GM12865 (cell line): ENCODE measurements around the gene PDRG1.
A peak's percentile ranks its signal among the peaks of the same experiment; 100 is the strongest.

ENCODE experiments used
- DNase-seq: peaks from one replicate; pipeline ENCODE4 v3.0.0; 2010; ENCODE audit warnings: low read depth
- H3K4me3 ChIP-seq: 2 replicates; pipeline ENCODE4 v1.5.1; 2011; ENCODE audit warnings: mild to moderate bottlenecking, low read depth, low read length, control low read depth
- CTCF ChIP-seq: IDR thresholded peaks from 2 replicates; pipeline ENCODE4 v1.5.1; 2011; ENCODE audit warnings: low read length, control low read depth, low read depth, inconsistent platforms; ENCODE audit not compliant: insufficient read depth; ENCODE audit errors: missing control alignments

Gene PDRG1

GRCh38 chr20:31954500-31954899 is 2.7 kb upstream of the PDRG1 start:
- DNase-seq: no peak
- H3K4me3 ChIP-seq: no peak overlapping the region
- no peak for TF ChIP-seq CTCF

GRCh38 chr20:31953556-31954148 is 1.8 kb upstream of the PDRG1 start:
- DNase-seq: no peak
- H3K4me3 ChIP-seq: no peak overlapping the region
- TF ChIP-seq CTCF: no peak

GRCh38 chr20:31951203-31951529 is 680 bp downstream of the PDRG1 start:
- DNase-seq: no peak
- no peak for TF ChIP-seq CTCF
- H3K4me3 ChIP-seq: peak overlapping the region; percentile 94

- TF ChIP-seq CTCF: no peak
- DNase-seq: no peak
- no peak overlapping the region for H3K4me3 ChIP-seq
Observed at GRCh38 chr20:31949877-31950646, 1.8 kb downstream of the PDRG1 start.

- no peak for DNase-seq
- no peak for TF ChIP-seq CTCF
- H3K4me3 ChIP-seq: no peak overlapping the region
Observed at GRCh38 chr20:31948008-31948407, 3.8 kb downstream of the PDRG1 start.

GRCh38 chr20:31945785-31946184 is 6.1 kb downstream of the PDRG1 start:
- DNase-seq: no peak
- TF ChIP-seq CTCF: no peak
- H3K4me3 ChIP-seq: no peak overlapping the region

GRCh38 chr20:31945319-31945718 is 6.5 kb downstream of the PDRG1 start:
- no peak for TF ChIP-seq CTCF
- H3K4me3 ChIP-seq: no peak overlapping the region
- no peak for DNase-seq
